HCT116 (cell line): ENCODE results near the gene FLYWCH1. TPM values are rescaled to one million over a fixed set of nuclear protein-coding genes. Genes with fewer than 3 reads are reported as not detected.
A peak's percentile ranks its signal among the peaks of the same experiment; 100 is the strongest.

ENCODE experiments used
- ATAC-seq: fragments of 200-7000 bp; cut with Tn5 transposase; 2 replicates; pipeline ENCODE4 v1.9.1; 2020; ENCODE audit warnings: mild to moderate bottlenecking, moderate library complexity
- BruUV-seq: library from RNA; stranded (reverse); fragments of 400-500 nt; replicated peaks from 2 replicates; lab custom pipeline; 2021; lab: Mats Ljungman, UMichigan
- CTCF ChIA-PET: fragments of 300-600 bp; sonication (Branson Sonifier 250); formaldehyde crosslinking; loops from one replicate; lab custom pipeline; 2021; ENCODE audit warnings: antibody characterized with exemption; lab: Charles Lee
- POLR2A ChIA-PET: fragments of 300-600, 350-600 bp; sonication (Branson Sonifier 250); formaldehyde crosslinking; loops from one replicate; lab custom pipeline; 2021; ENCODE audit warnings: antibody characterized with exemption; lab: Charles Lee
- RAD21 ChIA-PET, 2 experiments: fragments of 300-600 bp; sonication (Branson Sonifier 250); formaldehyde crosslinking; loops; one replicate each; lab custom pipeline; 2023; ENCODE audit warnings: low total read pairs in 2 of 2; ENCODE audit not compliant: uncharacterized antibody in 2 of 2, unreplicated experiment in 2 of 2, low non-redundant PET in 1 of 2; lab: Charles Lee
- DNase-seq: peaks from one replicate; pipeline ENCODE4 v3.0.0-alpha.2; 2010; ENCODE audit warnings: low read depth, low spot score
- H2AFZ ChIP-seq: fragments of 200-600 bp; shearing (Covaris generic), sonication (generic); 2 replicates; pipeline ENCODE4 v1.6.1; 2017; ENCODE audit warnings: low read depth, mixed run types, mixed read lengths, antibody characterized with exemption, low read length; ENCODE audit not compliant: poor library complexity, severe bottlenecking
- H3K27ac ChIP-seq: 2 replicates; pipeline ENCODE4 v1.5.1; 2012; ENCODE audit warnings: low read depth, low read length
- H3K27me3 ChIP-seq: fragments of 200-600 bp; sonication (generic); 2 replicates; pipeline ENCODE4 v1.6.1; 2016; ENCODE audit warnings: mixed run types, low read length, mixed read lengths; ENCODE audit not compliant: insufficient read depth
- H3K36me3 ChIP-seq, 2 experiments: fragments of 200-500 bp in 1 of 2; fragments of 200-600 bp in 1 of 2; sonication (Bioruptor generic) in 1 of 2; sonication (generic) in 1 of 2; 2 replicates each; pipeline versions ENCODE4 v1.5.1 to v1.6.1; 2014 to 2016; ENCODE audit warnings: low read length in 2 of 2, inconsistent platforms in 1 of 2, mixed read lengths in 1 of 2, mixed run types in 1 of 2; ENCODE audit not compliant: insufficient read depth in 2 of 2, control insufficient read depth in 1 of 2
- H3K4me1 ChIP-seq, 2 experiments: fragments of 200-600 bp in 1 of 2; sonication (generic) in 1 of 2; 2 replicates each; pipeline versions ENCODE4 v1.5.1 to v1.6.1; 2012 to 2017; ENCODE audit warnings: low read length in 2 of 2, inconsistent platforms in 1 of 2, mild to moderate bottlenecking in 1 of 2, mixed read lengths in 1 of 2, mixed run types in 1 of 2, moderate library complexity in 1 of 2; ENCODE audit not compliant: insufficient read depth in 2 of 2, control insufficient read depth in 1 of 2
- H3K4me2 ChIP-seq: fragments of 200-600 bp; sonication (generic); 2 replicates; pipeline ENCODE4 v1.6.1; 2017; ENCODE audit warnings: mixed run types, low read length, mixed read lengths
- H3K4me3 ChIP-seq, 2 experiments: fragments of 200-600 bp in 1 of 2; sonication (generic) in 1 of 2; replicated peaks in 1 of 2; 2 replicates each; pipeline ENCODE4 v1.5.1; 2011 to 2016; ENCODE audit warnings: low read length in 2 of 2, control low read depth in 1 of 2, low read depth in 1 of 2, mild to moderate bottlenecking in 1 of 2, mixed read lengths in 1 of 2, mixed run types in 1 of 2
- H3K79me2 ChIP-seq: fragments of 200-600 bp; sonication (generic); 2 replicates; pipeline ENCODE4 v1.6.1; 2017; ENCODE audit warnings: mild to moderate bottlenecking, mixed run types, low read length, moderate library complexity, mixed read lengths; ENCODE audit not compliant: insufficient read depth
- H3K9ac ChIP-seq: fragments of 200-600 bp; sonication (generic); 2 replicates; pipeline ENCODE4 v1.6.1; 2016; ENCODE audit warnings: low read length, mixed read lengths
- H3K9me2 ChIP-seq: fragments of 200-600 bp; sonication (generic), shearing (Covaris generic); 2 replicates; pipeline ENCODE4 v1.6.1; 2017; ENCODE audit warnings: mixed run types, mild to moderate bottlenecking, moderate library complexity; ENCODE audit not compliant: insufficient read depth
- H3K9me3 ChIP-seq, 2 experiments: fragments of 200-500 bp in 1 of 2; fragments of 200-600 bp in 1 of 2; sonication (Bioruptor generic) in 1 of 2; sonication (generic) in 1 of 2; 2 replicates each; pipeline ENCODE4 v1.6.1; 2014 to 2017; ENCODE audit warnings: low read length in 2 of 2, mixed read lengths in 2 of 2, inconsistent platforms in 1 of 2, low read depth in 1 of 2, mild to moderate bottlenecking in 1 of 2, mixed run types in 1 of 2, moderate library complexity in 1 of 2; ENCODE audit not compliant: control insufficient read depth in 1 of 2, insufficient read depth in 1 of 2
- H4K20me1 ChIP-seq: fragments of 200-600 bp; sonication (generic), shearing (Covaris generic); 2 replicates; pipeline ENCODE4 v1.6.1; 2017; ENCODE audit warnings: mixed run types, mild to moderate bottlenecking, moderate library complexity; ENCODE audit not compliant: insufficient read depth
- CTCF ChIP-seq, 3 experiments: fragments of 200-600 bp in 1 of 3; sonication (generic) in 1 of 3; IDR thresholded peaks in 2 of 3; conservative IDR thresholded peaks in 1 of 3; 2 replicates each; pipeline ENCODE4 v1.5.1; 2012 to 2017; ENCODE audit warnings: low read depth in 2 of 3, low read length in 2 of 3, antibody characterized with exemption in 1 of 3, borderline replicate concordance in 1 of 3, control low read depth in 1 of 3, mild to moderate bottlenecking in 1 of 3, mixed read lengths in 1 of 3, mixed run types in 1 of 3, moderate library complexity in 1 of 3; ENCODE audit not compliant: insufficient read depth in 1 of 3
- ELF1 ChIP-seq: IDR thresholded peaks from 2 replicates; pipeline ENCODE4 v1.6.1; 2012; ENCODE audit warnings: low read depth, borderline replicate concordance
- EZH2 ChIP-seq: fragments of 200-600 bp; sonication (generic); IDR thresholded peaks from 2 replicates; pipeline ENCODE4 v1.6.1; 2017; ENCODE audit warnings: antibody characterized with exemption, mixed run types
- EZH2phosphoT487 ChIP-seq: fragments of 200-600 bp; IDR thresholded peaks from 2 replicates; pipeline ENCODE4 v1.6.1; 2018; ENCODE audit warnings: antibody characterized with exemption, borderline replicate concordance
- FOSL1 ChIP-seq: IDR thresholded peaks from 2 replicates; pipeline ENCODE4 v1.6.1; 2012; ENCODE audit warnings: low read depth
- JUND ChIP-seq: IDR thresholded peaks from 2 replicates; pipeline ENCODE4 v1.6.1; 2012
- MAX ChIP-seq: IDR thresholded peaks from 2 replicates; pipeline ENCODE4 v1.6.1; 2012
- POLR2A ChIP-seq: IDR thresholded peaks from 2 replicates; pipeline ENCODE4 v1.7.0; 2011; ENCODE audit warnings: borderline replicate concordance; ENCODE audit not compliant: insufficient read depth, insufficient read length; ENCODE audit errors: extremely low read depth
- SRF ChIP-seq: IDR thresholded peaks from 2 replicates; pipeline ENCODE4 v1.6.1; 2012; ENCODE audit warnings: low read depth
- YY1 ChIP-seq: IDR thresholded peaks from 2 replicates; pipeline ENCODE4 v1.6.1; 2011; ENCODE audit warnings: low read length, low read depth, moderate library complexity, mild to moderate bottlenecking; ENCODE audit not compliant: insufficient replicate concordance; ENCODE audit errors: extremely low read depth
- ZFX ChIP-seq: fragments of 450-650 bp; IDR thresholded peaks from 2 replicates; pipeline ENCODE4 v1.6.1; 2017
- ZNF274 ChIP-seq: fragments of 200-500 bp; sonication (Bioruptor generic); IDR thresholded peaks from 2 replicates; pipeline ENCODE4 v1.6.1; 2014; ENCODE audit warnings: mild to moderate bottlenecking, low read depth, low read length, inconsistent platforms
- intact Hi-C: fragments of 100-400 bp; cut with micrococcal nuclease; formaldehyde crosslinking; loops from 2 replicates; pipeline ENCODE4 v1.10.0; 2022
- total RNA-seq: library from RNA; stranded (reverse); gene quantifications from one replicate; pipeline ENCODE4 v1.2.1, GENCODE V29; 2021; ENCODE audit not compliant: unreplicated experiment
- TF ChIP-seq, protein P1 (sequence below): IDR thresholded peaks from 2 replicates; pipeline ENCODE4 v1.6.1; 2012; ENCODE audit warnings: low read depth

The FLYWCH1 gene
- total RNA-seq, 1 experiment from 2014 or later: 66.6 TPM

DNA sequence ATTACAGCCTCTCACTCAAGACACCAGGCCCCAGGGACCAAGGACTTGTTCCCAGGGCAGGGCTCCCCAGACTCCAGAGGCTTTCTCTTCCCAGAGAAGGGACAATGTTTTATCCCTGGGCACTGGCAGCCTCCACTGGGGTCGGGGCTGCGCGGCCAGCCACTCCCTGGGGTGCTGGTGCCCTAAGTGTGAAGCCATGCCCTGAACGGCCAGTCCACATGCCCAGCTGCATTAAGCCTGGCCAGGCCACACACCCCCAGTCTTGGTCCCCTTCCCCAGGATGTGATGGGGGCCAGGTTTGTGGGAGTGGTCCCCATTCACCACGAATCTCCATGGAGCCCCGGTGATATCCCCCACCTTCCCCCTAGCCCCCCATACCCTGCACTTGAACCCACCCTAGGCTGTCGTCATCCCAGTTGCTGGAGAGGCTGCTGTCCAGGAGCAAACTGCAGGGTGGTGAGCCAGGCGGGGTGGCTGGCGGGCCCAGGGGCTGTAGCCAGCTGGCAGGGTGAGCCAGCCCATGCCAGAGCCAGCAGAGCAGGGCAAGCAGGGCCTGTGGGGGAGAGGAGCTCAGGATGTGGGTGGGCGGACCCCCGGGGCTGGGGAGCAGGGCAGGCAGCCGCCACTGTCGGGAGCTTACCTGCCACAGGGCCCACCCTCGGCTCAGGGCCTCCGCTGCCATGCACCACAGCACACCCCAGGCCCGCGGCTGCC lies 62.0 kb downstream of the FLYWCH1 start:
- Histone ChIP-seq H3K4me3 (no peak overlapping the region), H3K9ac (no peak overlapping the region), H3K36me3 (peaks cover 5 to 40% of the 10 kb centered on the region in 2 experiments; a peak in 3 of 4 replicates)
- no peak for ATAC-seq
- DNase-seq: no peak
- ChIA-PET POLR2A (interaction anchor here (1.0 kb wide), 1 partner anchor 55 kb away, joined by 3 read pairs; no protein-coding TSS in a partner anchor), RAD21 (no interaction called here)
- TF ChIP-seq ZNF274 (no peak), CTCF (IDR thresholded peaks at IDR 0.05 in 2 of 3, conservative IDR thresholded peaks at IDR 0.05 in 1 of 3; ENCODE audit: borderline replicate concordance in 1 of 3, insufficient read depth in 1 of 3, low read depth in 2 of 3, low read length in 2 of 3) (no peak), EZH2 (no peak), FOSL1 (no peak), EZH2phosphoT487 (no peak), YY1 (no peak), MAX (no peak), JUND (no peak), POLR2A (no peak), ELF1 (no peak), SRF (no peak), ZFX (no peak)
- TF ChIP-seq, protein P1, sequence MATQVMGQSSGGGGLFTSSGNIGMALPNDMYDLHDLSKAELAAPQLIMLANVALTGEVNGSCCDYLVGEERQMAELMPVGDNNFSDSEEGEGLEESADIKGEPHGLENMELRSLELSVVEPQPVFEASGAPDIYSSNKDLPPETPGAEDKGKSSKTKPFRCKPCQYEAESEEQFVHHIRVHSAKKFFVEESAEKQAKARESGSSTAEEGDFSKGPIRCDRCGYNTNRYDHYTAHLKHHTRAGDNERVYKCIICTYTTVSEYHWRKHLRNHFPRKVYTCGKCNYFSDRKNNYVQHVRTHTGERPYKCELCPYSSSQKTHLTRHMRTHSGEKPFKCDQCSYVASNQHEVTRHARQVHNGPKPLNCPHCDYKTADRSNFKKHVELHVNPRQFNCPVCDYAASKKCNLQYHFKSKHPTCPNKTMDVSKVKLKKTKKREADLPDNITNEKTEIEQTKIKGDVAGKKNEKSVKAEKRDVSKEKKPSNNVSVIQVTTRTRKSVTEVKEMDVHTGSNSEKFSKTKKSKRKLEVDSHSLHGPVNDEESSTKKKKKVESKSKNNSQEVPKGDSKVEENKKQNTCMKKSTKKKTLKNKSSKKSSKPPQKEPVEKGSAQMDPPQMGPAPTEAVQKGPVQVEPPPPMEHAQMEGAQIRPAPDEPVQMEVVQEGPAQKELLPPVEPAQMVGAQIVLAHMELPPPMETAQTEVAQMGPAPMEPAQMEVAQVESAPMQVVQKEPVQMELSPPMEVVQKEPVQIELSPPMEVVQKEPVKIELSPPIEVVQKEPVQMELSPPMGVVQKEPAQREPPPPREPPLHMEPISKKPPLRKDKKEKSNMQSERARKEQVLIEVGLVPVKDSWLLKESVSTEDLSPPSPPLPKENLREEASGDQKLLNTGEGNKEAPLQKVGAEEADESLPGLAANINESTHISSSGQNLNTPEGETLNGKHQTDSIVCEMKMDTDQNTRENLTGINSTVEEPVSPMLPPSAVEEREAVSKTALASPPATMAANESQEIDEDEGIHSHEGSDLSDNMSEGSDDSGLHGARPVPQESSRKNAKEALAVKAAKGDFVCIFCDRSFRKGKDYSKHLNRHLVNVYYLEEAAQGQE: no peak
- TF ChIP-seq, all 23 proteins: peak for 0
- H3K79me2 ChIP-seq: peaks cover 68% of the 10 kb centered on the region
- CTCF ChIA-PET: no interaction called here
- peak overlapping the region; percentile 95; the same call in 1 of the 2 replicates for H3K27ac ChIP-seq
- intact Hi-C loops: no loop called here
- H3K9me2 ChIP-seq: no peaks in the 10 kb centered on the region
- H4K20me1 ChIP-seq: peaks cover 6% of the 10 kb centered on the region; the same call in 1 of the 2 replicates
- no peaks in the 10 kb centered on the region for H3K27me3 ChIP-seq
- H3K9me3 ChIP-seq: no peaks in the 10 kb centered on the region
- BruUV-seq: no TSS peak
- H2AFZ ChIP-seq: no peak overlapping the region
- H3K4me2 ChIP-seq: no peak overlapping the region
- H3K4me1 ChIP-seq: peaks cover 7 to 27% of the 10 kb centered on the region in 2 experiments; a peak in 3 of 4 replicates
